ENCODE results near the gene NDST3.
"Not testable (repeated sequence)": the region's sequence is repeated elsewhere in the genome, so short reads cannot be mapped to it uniquely, and the experiment has no call there.

The NDST3 gene

GRCh38 chr4:118177126-118177525, 142.8 kb downstream of the NDST3 start:
- no peak for DNase-seq (ENCODE audit: low read depth in 3 of 3)

- DNase-seq (ENCODE audit: low read depth in 3 of 3): no peak
Measured at GRCh38 chr4:118180776-118181175, 146.5 kb downstream of the NDST3 start.

- DNase-seq (ENCODE audit: low read depth in 3 of 3): no peak
Measured at GRCh38 chr4:118190903-118191302, 156.6 kb downstream of the NDST3 start.

GRCh38 chr4:118193421-118193820, 159.1 kb downstream of the NDST3 start:
- DNase-seq (ENCODE audit: low read depth in 3 of 3): no peak

- no peak for DNase-seq (ENCODE audit: low read depth in 3 of 3)
Measured at GRCh38 chr4:118206627-118207026, 172.3 kb downstream of the NDST3 start.

- DNase-seq (ENCODE audit: low read depth in 3 of 3): no peak
Measured at GRCh38 chr4:118213101-118213500, 178.8 kb downstream of the NDST3 start.

- DNase-seq (ENCODE audit: low read depth in 3 of 3): no peak
Measured at GRCh38 chr4:118215826-118216225, 181.5 kb downstream of the NDST3 start.

- DNase-seq (ENCODE audit: low read depth in 3 of 3): no peak
Measured at GRCh38 chr4:118221227-118221800, 187.0 kb downstream of the NDST3 start.

GRCh38 chr4:118224243-118224829, 190.1 kb downstream of the NDST3 start:
- DNase-seq (ENCODE audit: low read depth in 3 of 3): no peak

- DNase-seq (ENCODE audit: low read depth in 3 of 3): no peak
Measured at GRCh38 chr4:118225511-118225910, 191.2 kb downstream of the NDST3 start.

- DNase-seq (ENCODE audit: low read depth in 3 of 3): no peak
Measured at GRCh38 chr4:118226311-118227010, 192.2 kb downstream of the NDST3 start.

- DNase-seq (ENCODE audit: low read depth in 3 of 3): no peak
Measured at GRCh38 chr4:118235566-118236120, 201.4 kb downstream of the NDST3 start.

GRCh38 chr4:118237531-118237930, 203.2 kb downstream of the NDST3 start:
- DNase-seq (ENCODE audit: low read depth in 3 of 3): no peak

GRCh38 chr4:118249890-118250289, 215.6 kb downstream of the NDST3 start:
- no peak for DNase-seq (ENCODE audit: low read depth in 3 of 3)

- DNase-seq (ENCODE audit: low read depth in 3 of 3): no peak
Measured at GRCh38 chr4:118254368-118254767, 220.1 kb downstream of the NDST3 start.

GRCh38 chr4:118259111-118259510, 224.8 kb downstream of the NDST3 start:
- DNase-seq (ENCODE audit: low read depth in 3 of 3): no peak

GRCh38 chr4:118260309-118260708, 226.0 kb downstream of the NDST3 start:
- no peak for DNase-seq (ENCODE audit: low read depth in 3 of 3)

- no peak for DNase-seq (ENCODE audit: low read depth in 3 of 3)
Measured at GRCh38 chr4:118264096-118264495, 229.8 kb downstream of the NDST3 start.

- DNase-seq (ENCODE audit: low read depth in 3 of 3): peak in 1 of 3 experiments; percentile 52
Measured at GRCh38 chr4:118265312-118266144, 231.2 kb downstream of the NDST3 start.

GRCh38 chr4:118266145-118266496, 231.8 kb downstream of the NDST3 start:
- DNase-seq (ENCODE audit: low read depth in 3 of 3): not testable (repeated sequence)

- DNase-seq (ENCODE audit: low read depth in 3 of 3): no peak
Measured at GRCh38 chr4:118268780-118269179, 234.5 kb downstream of the NDST3 start.

- DNase-seq (ENCODE audit: low read depth in 3 of 3): no peak
Measured at GRCh38 chr4:118270492-118270891, 236.2 kb downstream of the NDST3 start.

Measured in stimulated activated CD4-positive, alpha-beta T cell treated with anti-CD3 and anti-CD28 coated beads, TNF-alpha, amount 100 ng/mL, for 24 hours (primary cell).